ENCODE results near the gene PRKAG3. TPM values are rescaled to one million over a fixed set of nuclear protein-coding genes. Genes with fewer than 3 reads are reported as not detected.

The PRKAG3 gene
- not detected for total RNA-seq
- polyA plus RNA-seq (ENCODE audit: insufficient read depth, low read depth, low replicate concordance) = not detected
- long read RNA-seq, donor 1 = 0 reads
- long read RNA-seq, donor 2 = 0 reads
- long read RNA-seq, donor 3 = 0 reads
- long read RNA-seq, donor 4 = 0 reads
- long read RNA-seq, donor 5 = 0 reads
- long read RNA-seq, donor 6 = 0 reads
- long read RNA-seq, donor 7 = 0 reads
- long read RNA-seq, donor 8 = 0 reads
- long read RNA-seq, donor 9 = 0 reads
- long read RNA-seq, donor 10 = 0 reads

DNA sequence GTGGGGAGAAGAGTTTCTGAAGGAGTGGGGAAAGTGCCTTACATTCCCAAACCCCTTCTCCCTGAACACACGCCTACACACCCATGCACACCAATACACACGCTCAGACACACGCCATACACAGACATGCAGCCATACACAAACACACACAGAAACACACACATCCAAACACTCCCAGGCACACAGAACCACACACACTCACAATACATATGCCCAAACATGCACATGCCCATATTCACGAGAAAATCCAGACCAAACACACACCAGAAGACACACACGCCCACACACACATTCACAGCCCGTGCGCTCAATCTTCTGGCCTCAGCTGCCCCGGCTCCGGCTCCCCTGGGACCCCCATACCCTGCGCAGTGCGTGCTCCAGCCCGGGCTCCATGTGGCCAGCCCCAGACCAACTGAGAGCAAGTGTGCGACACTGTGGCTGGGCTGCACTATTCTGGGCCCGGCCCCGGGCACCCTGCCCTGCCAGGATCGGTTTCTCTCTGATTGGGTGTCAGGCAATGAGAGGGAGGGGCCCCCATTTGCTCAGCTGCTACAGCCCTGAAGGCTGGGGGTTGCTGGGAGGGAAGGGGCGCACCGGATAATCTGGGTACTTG lies at the start of gene PRKAG3:
Gene PRKAG3 (minus strand): TSS at position 426 of the 613 bp plus-strand sequence.
- DNase-seq (no peak), FAIRE-seq (no peak)
- Histone ChIP-seq H3K4me3 (ENCODE audit: low read length in 3 of 3) (no peak within 1 kb of the TSS), H3K4me1 (ENCODE audit: control insufficient read depth in 2 of 3, insufficient read depth in 2 of 3, low read depth in 1 of 3, low read length in 3 of 3) (peaks cover 0 to 2% (median 0%) of the 10 kb centered on the region in 3 donors), H3K27ac (ENCODE audit: low read depth in 2 of 2, low read length in 2 of 2) (no peak within 1 kb of the TSS), H3K9ac (ENCODE audit: low read length in 3 of 3) (no peak within 1 kb of the TSS), H3K9me3 (ENCODE audit: control insufficient read depth in 2 of 3, insufficient read depth in 1 of 3, low read length in 3 of 3) (no peaks in the 10 kb centered on the region), H3K27me3 (ENCODE audit: control insufficient read depth, insufficient read depth, low read length) (no peaks in the 10 kb centered on the region), H3K36me3 (ENCODE audit: control insufficient read depth in 2 of 3, insufficient read depth in 3 of 3, low read length in 3 of 3) (no peaks in the 10 kb centered on the region)
- TF ChIP-seq, protein P1, sequence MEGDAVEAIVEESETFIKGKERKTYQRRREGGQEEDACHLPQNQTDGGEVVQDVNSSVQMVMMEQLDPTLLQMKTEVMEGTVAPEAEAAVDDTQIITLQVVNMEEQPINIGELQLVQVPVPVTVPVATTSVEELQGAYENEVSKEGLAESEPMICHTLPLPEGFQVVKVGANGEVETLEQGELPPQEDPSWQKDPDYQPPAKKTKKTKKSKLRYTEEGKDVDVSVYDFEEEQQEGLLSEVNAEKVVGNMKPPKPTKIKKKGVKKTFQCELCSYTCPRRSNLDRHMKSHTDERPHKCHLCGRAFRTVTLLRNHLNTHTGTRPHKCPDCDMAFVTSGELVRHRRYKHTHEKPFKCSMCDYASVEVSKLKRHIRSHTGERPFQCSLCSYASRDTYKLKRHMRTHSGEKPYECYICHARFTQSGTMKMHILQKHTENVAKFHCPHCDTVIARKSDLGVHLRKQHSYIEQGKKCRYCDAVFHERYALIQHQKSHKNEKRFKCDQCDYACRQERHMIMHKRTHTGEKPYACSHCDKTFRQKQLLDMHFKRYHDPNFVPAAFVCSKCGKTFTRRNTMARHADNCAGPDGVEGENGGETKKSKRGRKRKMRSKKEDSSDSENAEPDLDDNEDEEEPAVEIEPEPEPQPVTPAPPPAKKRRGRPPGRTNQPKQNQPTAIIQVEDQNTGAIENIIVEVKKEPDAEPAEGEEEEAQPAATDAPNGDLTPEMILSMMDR (IDR thresholded peaks at IDR 0.05; ENCODE audit: borderline replicate concordance, extremely low read depth, insufficient read depth) = no peak
- intact Hi-C loops (cut with DNase I) = no loop called here

GRCh38 chr2:218880859-218881594 lies 49.4 kb upstream of the PRKAG3 start:
- intact Hi-C loops (cut with DNase I) = no loop called here
- Histone ChIP-seq H3K27me3 (ENCODE audit: control insufficient read depth, insufficient read depth, low read length) (peaks cover 30% of the 10 kb centered on the region), H3K4me3 (ENCODE audit: low read length in 3 of 3) (no peak overlapping the region), H3K4me1 (ENCODE audit: control insufficient read depth in 2 of 3, insufficient read depth in 2 of 3, low read depth in 1 of 3, low read length in 3 of 3) (peaks cover 0 to 12% (median 4%) of the 10 kb centered on the region in 3 donors), H3K9ac (ENCODE audit: low read length in 3 of 3) (no peak overlapping the region), H3K36me3 (ENCODE audit: control insufficient read depth in 2 of 3, insufficient read depth in 3 of 3, low read length in 3 of 3) (no peaks in the 10 kb centered on the region), H3K27ac (ENCODE audit: low read depth in 2 of 2, low read length in 2 of 2) (no peak overlapping the region), H3K9me3 (ENCODE audit: control insufficient read depth in 2 of 3, insufficient read depth in 1 of 3, low read length in 3 of 3) (no peaks in the 10 kb centered on the region)
- FAIRE-seq (no peak), DNase-seq (peak in 1 of 5 donors; percentile 63)
- TF ChIP-seq, protein P1 (IDR thresholded peaks at IDR 0.05; ENCODE audit: borderline replicate concordance, extremely low read depth, insufficient read depth) = no peak

GRCh38 chr2:218880102-218880858 lies 48.7 kb upstream of the PRKAG3 start, which contains the start of gene WNT10A:
Gene WNT10A (plus strand): TSS chr2:218880852. CDS start chr2:218880996, 144 bp downstream.
- no peak for FAIRE-seq
- H3K9me3 ChIP-seq (ENCODE audit: control insufficient read depth in 2 of 3, insufficient read depth in 1 of 3, low read length in 3 of 3) = no peaks in the 10 kb centered on the region
- TF ChIP-seq, protein P1 (IDR thresholded peaks at IDR 0.05; ENCODE audit: borderline replicate concordance, extremely low read depth, insufficient read depth) = no peak
- H3K4me3 ChIP-seq (ENCODE audit: low read length in 3 of 3) = no peak within 1 kb of the TSS
- peaks cover 0 to 12% (median 4%) of the 10 kb centered on the region in 3 donors for H3K4me1 ChIP-seq (ENCODE audit: control insufficient read depth in 2 of 3, insufficient read depth in 2 of 3, low read depth in 1 of 3, low read length in 3 of 3)
- no peaks in the 10 kb centered on the region for H3K36me3 ChIP-seq (ENCODE audit: control insufficient read depth in 2 of 3, insufficient read depth in 3 of 3, low read length in 3 of 3)
- H3K27ac ChIP-seq (ENCODE audit: low read depth in 2 of 2, low read length in 2 of 2) = no peak within 1 kb of the TSS
- no peak within 1 kb of the TSS for H3K9ac ChIP-seq (ENCODE audit: low read length in 3 of 3)
- intact Hi-C loops (cut with DNase I) = no loop called here
- peak in 3 of 5 donors; percentile 47 to 95 (median 76) for DNase-seq
- H3K27me3 ChIP-seq (ENCODE audit: control insufficient read depth, insufficient read depth, low read length) = peaks cover 36% of the 10 kb centered on the region

All from kidney (tissue), 22 donors.